Activated CD8-positive, alpha-beta memory T cell treated with anti-CD3 and anti-CD28 coated beads, Interleukin-2, amount 10 ng/mL, durations not matched to agents 7 days and 5 days (primary cell): ENCODE data around the gene SLC25A22. TPM values are rescaled to one million over a fixed set of nuclear protein-coding genes. Genes with fewer than 3 reads are reported as not detected.

ENCODE experiments used
- ATAC-seq: fragments of 150-1000 bp; cut with Tn5 transposase; one replicate; pipeline ENCODE4 v1.10.0; 2021; ENCODE audit warnings: moderate library complexity
- CTCF ChIA-PET: fragments of 350-600 bp; sonication (Branson Sonifier 250); formaldehyde crosslinking; loops from one replicate; lab custom pipeline; 2021; ENCODE audit warnings: antibody characterized with exemption; lab: Charles Lee
- DNase-seq: peaks from one replicate; pipeline ENCODE4 v3.0.0-alpha.2; 2020
- H3K27ac Mint-ChIP-seq: one replicate; pipeline ENCODE4 v1.8.0; 2021; ENCODE audit warnings: mild to moderate bottlenecking, mixed read lengths
- H3K27me3 Mint-ChIP-seq: one replicate; pipeline ENCODE4 v1.8.0; 2021; ENCODE audit warnings: mixed read lengths
- H3K36me3 Mint-ChIP-seq: one replicate; pipeline ENCODE4 v1.8.0; 2021; ENCODE audit warnings: mild to moderate bottlenecking, mixed read lengths
- H3K4me1 Mint-ChIP-seq: one replicate; pipeline ENCODE4 v1.8.0; 2021; ENCODE audit warnings: mixed read lengths
- H3K4me3 Mint-ChIP-seq: one replicate; pipeline ENCODE4 v1.8.0; 2021; ENCODE audit warnings: mild to moderate bottlenecking, moderate library complexity, mixed read lengths
- H3K9me3 Mint-ChIP-seq: one replicate; pipeline ENCODE4 v1.8.0; 2022; ENCODE audit warnings: low read depth, mixed read lengths
- total RNA-seq, 2 experiments: library from RNA; stranded (reverse); gene quantifications; one replicate each; pipeline ENCODE4 v1.2.3, GENCODE V29; 2021

The SLC25A22 gene
- total RNA-seq, 2 experiments from 2014 or later, result 49.4 to 54.7 TPM

GRCh38 chr11:786235-787083, 11.6 kb downstream of the SLC25A22 start:
- DNase-seq, result no peak
- Mint-ChIP-seq H3K4me3 (no peak overlapping the region), H3K4me1 (peaks cover 13% of the 10 kb centered on the region), H3K27ac (no peak overlapping the region), H3K36me3 (peaks cover 2% of the 10 kb centered on the region), H3K27me3 (no peaks in the 10 kb centered on the region), H3K9me3 (no peaks in the 10 kb centered on the region)
- CTCF ChIA-PET, result interaction anchor here (1.0 kb wide), 1 partner anchor 9 kb away, joined by 3 read pairs; no protein-coding TSS in a partner anchor
- no peak for ATAC-seq

GRCh38 chr11:783581-784015, 14.5 kb downstream of the SLC25A22 start:
- CTCF ChIA-PET, result interaction anchor here (0.7 kb wide), 1 partner anchor 37 kb away, joined by 3 read pairs; the partner anchor contains the start of gene TALDO1
- DNase-seq, result no peak
- ATAC-seq, result no peak
- Mint-ChIP-seq H3K4me1 (peaks cover 15% of the 10 kb centered on the region), H3K27me3 (no peaks in the 10 kb centered on the region), H3K36me3 (peaks cover 5% of the 10 kb centered on the region), H3K27ac (no peak overlapping the region), H3K4me3 (no peak overlapping the region), H3K9me3 (no peaks in the 10 kb centered on the region)

GRCh38 chr11:782264-783174, 15.6 kb downstream of the SLC25A22 start:
- peaks cover 5% of the 10 kb centered on the region for H3K36me3 Mint-ChIP-seq
- CTCF ChIA-PET, result interaction anchor here (0.6 kb wide), 1 partner anchor 191 kb away, joined by 3 read pairs; no protein-coding TSS in a partner anchor

GRCh38 chr11:779955-780532, 18.0 kb downstream of the SLC25A22 start:
- DNase-seq (no peak), ATAC-seq (no peak)
- Mint-ChIP-seq H3K27me3 (no peaks in the 10 kb centered on the region), H3K36me3 (peaks cover 5% of the 10 kb centered on the region), H3K4me1 (peaks cover 26% of the 10 kb centered on the region), H3K4me3 (no peak overlapping the region), H3K27ac (no peak overlapping the region), H3K9me3 (no peaks in the 10 kb centered on the region)
- CTCF ChIA-PET, result no interaction called here

More at GRCh38 chr11:782264-783174, 15.6 kb downstream of the SLC25A22 start:
- Mint-ChIP-seq H3K27ac (no peak overlapping the region), H3K4me3 (no peak overlapping the region), H3K4me1 (peaks cover 13% of the 10 kb centered on the region), H3K27me3 (no peaks in the 10 kb centered on the region), H3K9me3 (no peaks in the 10 kb centered on the region)
- ATAC-seq, result no peak
- DNase-seq, result no peak

GRCh38 chr11:778976-779954, 18.8 kb downstream of the SLC25A22 start:
- Mint-ChIP-seq H3K27me3 (no peaks in the 10 kb centered on the region), H3K4me3 (peak overlapping the region; percentile 26), H3K36me3 (peaks cover 3% of the 10 kb centered on the region), H3K4me1 (peaks cover 32% of the 10 kb centered on the region), H3K9me3 (no peaks in the 10 kb centered on the region), H3K27ac (no peak overlapping the region)
- ATAC-seq, result no peak
- CTCF ChIA-PET, result no interaction called here
- no peak for DNase-seq

- CTCF ChIA-PET, result interaction anchor here (0.7 to 2.4 kb wide), 9 partner anchors 9 to 242 kb away, joined by 3 to 10 read pairs (median 4); partner anchors contain the start of genes HRAS and TALDO1
- H3K36me3 Mint-ChIP-seq, result peaks cover 3% of the 10 kb centered on the region
These were observed 20.5 kb downstream of the SLC25A22 start, which contains the start of gene GATD1 for GRCh38 chr11:777288-778255. TSS of gene GATD1 (minus strand) at chr11:777487. CDS start at chr11:777462, 25 bp downstream.

GRCh38 chr11:776561-777287, 21.4 kb downstream of the SLC25A22 start:
- Mint-ChIP-seq H3K27ac (peak overlapping the region; percentile 87), H3K9me3 (no peaks in the 10 kb centered on the region), H3K4me1 (peaks cover 33% of the 10 kb centered on the region), H3K36me3 (peaks cover 3% of the 10 kb centered on the region), H3K27me3 (no peaks in the 10 kb centered on the region), H3K4me3 (peak overlapping the region; percentile 81)
- CTCF ChIA-PET, result interaction anchor here (0.8 to 2.4 kb wide), 6 partner anchors 18 to 241 kb away, joined by 3 to 10 read pairs (median 4); partner anchors contain the start of genes HRAS and TALDO1
- DNase-seq, result no peak
- ATAC-seq, result peak; percentile 54

More at GRCh38 chr11:777288-778255, 20.5 kb downstream of the SLC25A22 start, which contains the start of gene GATD1:
- peak; percentile 91 for ATAC-seq
- Mint-ChIP-seq H3K9me3 (no peaks in the 10 kb centered on the region), H3K4me1 (peaks cover 33% of the 10 kb centered on the region), H3K27me3 (no peaks in the 10 kb centered on the region), H3K4me3 (peak within 1 kb of the TSS; percentile 81), H3K27ac (peak within 1 kb of the TSS; percentile 87)
- peak; percentile 95 for DNase-seq

GRCh38 chr11:776263-776560, 21.9 kb downstream of the SLC25A22 start:
- Mint-ChIP-seq H3K36me3 (peaks cover 3% of the 10 kb centered on the region), H3K4me3 (peak overlapping the region; percentile 81), H3K4me1 (peaks cover 33% of the 10 kb centered on the region), H3K27me3 (no peaks in the 10 kb centered on the region), H3K9me3 (no peaks in the 10 kb centered on the region), H3K27ac (peak overlapping the region; percentile 87)
- CTCF ChIA-PET, result interaction anchor here (0.7 to 2.4 kb wide), 7 partner anchors 10 to 240 kb away, joined by 3 to 10 read pairs (median 4); partner anchors contain the start of genes HRAS and TALDO1
- no peak for ATAC-seq
- DNase-seq, result no peak

GRCh38 chr11:774873-775592, 23.0 kb downstream of the SLC25A22 start:
- no peaks in the 10 kb centered on the region for H3K27me3 Mint-ChIP-seq
- peaks cover 31% of the 10 kb centered on the region for H3K4me1 Mint-ChIP-seq
- H3K4me3 Mint-ChIP-seq, result peak overlapping the region; percentile 58
- CTCF ChIA-PET, result interaction anchor here (1.2 to 2.4 kb wide), 2 partner anchors 9 to 28 kb away, joined by 4 to 10 read pairs; partner anchors contain the start of gene TALDO1
- peaks cover 4% of the 10 kb centered on the region for H3K36me3 Mint-ChIP-seq
- DNase-seq (no peak), ATAC-seq (no peak)
- no peaks in the 10 kb centered on the region for H3K9me3 Mint-ChIP-seq
- peak overlapping the region; percentile 43 for H3K27ac Mint-ChIP-seq

- CTCF ChIA-PET, result no interaction called here
- Mint-ChIP-seq H3K27me3 (no peaks in the 10 kb centered on the region), H3K9me3 (no peaks in the 10 kb centered on the region)
These were observed 24.3 kb downstream of the SLC25A22 start for GRCh38 chr11:773830-774229.

More at GRCh38 chr11:773830-774229, 24.3 kb downstream of the SLC25A22 start:
- DNase-seq (no peak), ATAC-seq (no peak)
- no peak overlapping the region for H3K27ac Mint-ChIP-seq
- no peak overlapping the region for H3K4me3 Mint-ChIP-seq
- H3K36me3 Mint-ChIP-seq, result peaks cover 5% of the 10 kb centered on the region
- H3K4me1 Mint-ChIP-seq, result peaks cover 24% of the 10 kb centered on the region
